AG04449 (cell line): ENCODE measurements around the gene SIPA1L3.
"Not testable (repeated sequence)": the region's sequence is repeated elsewhere in the genome, so short reads cannot be mapped to it uniquely, and the experiment has no call there.

ENCODE experiments used
- CTCF ChIA-PET: fragments of 350-600 bp; formaldehyde crosslinking; extraction: SDS; loops from one replicate; lab custom pipeline; 2021; ENCODE audit warnings: antibody characterized with exemption; lab: Yijun Ruan, JAX
- POLR2A ChIA-PET: fragments of 400-600, 350-600 bp; formaldehyde crosslinking; extraction: SDS; loops from one replicate; lab custom pipeline; 2020; ENCODE audit warnings: antibody characterized with exemption, inconsistent platforms; lab: Yijun Ruan, JAX
- DNase-seq: peaks from one replicate; pipeline ENCODE4 v3.0.0-alpha.2; 2010; ENCODE audit warnings: low read depth, low spot score
- H3K4me3 ChIP-seq: 2 replicates; pipeline ENCODE4 v1.5.1; 2011; ENCODE audit warnings: low read depth, mild to moderate bottlenecking, control low read depth, low read length
- CTCF ChIP-seq: IDR thresholded peaks from one replicate; pipeline ENCODE4 v1.5.1; 2011; ENCODE audit warnings: mild to moderate bottlenecking, moderate library complexity, low read length, control low read depth, inconsistent platforms; ENCODE audit not compliant: insufficient read depth; ENCODE audit errors: missing control alignments

SIPA1L3 gene

DNA sequence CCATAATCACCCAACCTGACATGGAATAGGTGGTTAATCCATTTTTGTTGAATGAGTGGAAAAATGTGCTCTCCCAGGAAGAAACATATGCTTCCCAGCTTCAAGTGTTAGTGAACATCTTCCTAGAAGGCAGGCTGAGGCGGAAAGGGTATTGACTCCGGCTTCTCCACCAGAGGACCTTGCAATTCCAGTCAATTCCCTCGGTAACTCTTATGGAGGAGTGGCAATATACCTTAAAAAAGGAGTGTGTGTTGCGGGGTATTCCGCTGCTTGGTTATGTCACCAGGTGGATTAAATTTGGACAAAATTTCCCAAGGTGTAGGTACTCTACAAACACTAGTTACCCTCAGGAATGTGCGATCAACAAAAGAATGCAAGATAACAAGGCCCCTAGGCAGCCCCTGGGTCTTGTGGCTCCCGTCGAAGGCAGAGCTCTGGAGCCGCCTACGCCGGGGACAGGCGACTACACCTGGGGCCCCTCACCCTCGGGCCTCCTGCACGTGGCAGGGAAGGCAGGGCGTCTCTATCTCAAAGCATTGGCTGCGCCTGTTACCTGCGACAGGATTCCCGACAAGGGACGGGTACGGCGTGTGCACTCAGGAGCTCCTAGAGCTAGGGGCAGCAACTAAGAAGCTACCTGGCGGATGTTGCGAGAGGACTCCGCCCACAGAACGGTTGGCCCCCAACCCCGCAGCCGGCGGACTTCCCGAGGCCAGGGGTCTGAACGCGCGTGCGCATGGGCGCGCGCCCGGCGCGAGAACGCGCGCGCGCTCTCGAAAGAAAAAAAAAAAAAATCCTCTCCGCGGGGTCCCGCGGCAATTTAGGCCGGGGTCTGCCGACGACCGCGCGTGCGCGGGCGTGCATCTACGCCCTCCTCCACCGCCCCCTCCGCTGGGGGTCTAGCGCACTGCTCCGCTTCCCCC, 801 bp upstream of the SIPA1L3 start, which contains the start of gene WDR87:
Gene WDR87, minus strand, starts transcription at position 649 of the 923 bp plus-strand sequence. CDS start 8,355 bp downstream, outside the sequence.
- DNase-seq = no peak
- ChIA-PET POLR2A (interaction anchor here (0.7 to 3.1 kb wide), 7 partner anchors 92 to 468 kb away, joined by 3 to 21 read pairs (median 4); partner anchors contain the start of gene PSMD8), CTCF (interaction anchor here (1.1 to 12.1 kb wide), 20 partner anchors 9 to 338 kb away, joined by 3 to 213 read pairs (median 5); no protein-coding TSS in a partner anchor)
- H3K4me3 ChIP-seq = peak within 1 kb of the TSS; percentile 95
- TF ChIP-seq CTCF = no peak

- ChIA-PET CTCF (interaction anchor here (0.7 to 12.1 kb wide), 17 partner anchors 9 to 336 kb away, joined by 3 to 213 read pairs (median 4); no protein-coding TSS in a partner anchor), POLR2A (interaction anchor here (1.0 to 3.1 kb wide), 6 partner anchors 91 to 480 kb away, joined by 3 to 21 read pairs (median 5); partner anchors contain the start of gene GGN)
- DNase-seq = no peak
- no peak for TF ChIP-seq CTCF
- peak overlapping the region; percentile 95 for H3K4me3 ChIP-seq
Measured at GRCh38 chr19:37907735-37908455, 887 bp downstream of the SIPA1L3 start.

- no peak for TF ChIP-seq CTCF
- ChIA-PET POLR2A (interaction anchor here (0.7 kb wide), 1 partner anchor 22 kb away, joined by 3 read pairs; no protein-coding TSS in a partner anchor), CTCF (interaction anchor here (1.1 to 1.9 kb wide), 4 partner anchors 8 to 335 kb away, joined by 3 to 5 read pairs (median 3); no protein-coding TSS in a partner anchor)
- no peak overlapping the region for H3K4me3 ChIP-seq
- no peak for DNase-seq
Measured at GRCh38 chr19:37909661-37910199, 2.7 kb downstream of the SIPA1L3 start.

DNA sequence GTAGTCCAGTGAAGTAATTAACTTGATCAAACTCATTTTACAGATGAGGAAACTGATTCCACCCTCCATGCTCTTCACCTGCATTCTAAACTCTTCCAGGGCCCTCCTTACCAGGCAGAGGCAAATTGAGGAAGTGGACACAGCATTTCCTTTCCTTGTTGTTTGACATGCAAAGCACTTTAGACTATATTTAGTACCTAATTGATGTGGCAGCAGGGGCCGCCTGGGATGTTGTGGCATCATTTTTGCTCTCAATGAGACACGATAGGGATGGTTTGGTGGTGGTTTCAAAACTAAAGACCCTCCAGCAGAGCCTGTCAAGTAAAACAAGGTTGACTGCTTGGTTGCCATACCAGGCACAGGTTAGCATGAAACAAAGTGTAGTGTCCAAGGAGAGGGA, 7.9 kb downstream of the SIPA1L3 start:
- no peak for TF ChIP-seq CTCF
- DNase-seq = no peak
- H3K4me3 ChIP-seq = no peak overlapping the region
- POLR2A ChIA-PET = no interaction called here
- CTCF ChIA-PET = no interaction called here

- ChIA-PET POLR2A (no interaction called here), CTCF (interaction anchor here (1.0 kb wide), 1 partner anchor 18 kb away, joined by 3 read pairs; no protein-coding TSS in a partner anchor)
- no peak for DNase-seq
- TF ChIP-seq CTCF = no peak
- no peak overlapping the region for H3K4me3 ChIP-seq
Measured at GRCh38 chr19:37920591-37921450, 13.8 kb downstream of the SIPA1L3 start.

DNA sequence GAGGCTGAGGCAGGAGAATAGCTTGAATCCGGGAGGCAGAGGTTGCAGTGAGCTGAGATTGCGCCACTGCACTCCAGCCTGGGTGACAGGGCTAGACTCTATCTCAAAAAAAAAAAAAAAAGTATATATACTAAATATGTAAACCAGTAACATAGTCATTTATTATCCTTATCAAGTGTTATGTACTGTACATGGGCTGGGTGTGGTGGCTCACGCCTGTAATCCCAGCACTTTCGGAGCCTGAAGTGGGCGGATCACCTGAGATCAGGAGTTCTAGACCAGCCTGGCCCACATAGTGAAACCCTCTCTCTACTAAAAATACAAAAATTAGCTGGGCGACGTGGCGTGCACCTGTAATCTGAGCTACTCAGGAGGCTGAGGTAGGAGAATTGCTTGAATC, 17.6 kb downstream of the SIPA1L3 start:
- CTCF ChIA-PET = interaction anchor here (3.4 kb wide), 1 partner anchor 18 kb away, joined by 10 read pairs; the partner anchor contains the start of genes SIPA1L3 and WDR87
- POLR2A ChIA-PET, DNase-seq, H3K4me3 ChIP-seq: not testable (repeated sequence)
